COLO829 (cell line): ENCODE measurements around the gene GLI3.

ENCODE experiments used
- DNase-seq: peaks from one replicate; pipeline ENCODE4 v3.0.0; 2012; ENCODE audit warnings: low spot score

The GLI3 gene

DNA sequence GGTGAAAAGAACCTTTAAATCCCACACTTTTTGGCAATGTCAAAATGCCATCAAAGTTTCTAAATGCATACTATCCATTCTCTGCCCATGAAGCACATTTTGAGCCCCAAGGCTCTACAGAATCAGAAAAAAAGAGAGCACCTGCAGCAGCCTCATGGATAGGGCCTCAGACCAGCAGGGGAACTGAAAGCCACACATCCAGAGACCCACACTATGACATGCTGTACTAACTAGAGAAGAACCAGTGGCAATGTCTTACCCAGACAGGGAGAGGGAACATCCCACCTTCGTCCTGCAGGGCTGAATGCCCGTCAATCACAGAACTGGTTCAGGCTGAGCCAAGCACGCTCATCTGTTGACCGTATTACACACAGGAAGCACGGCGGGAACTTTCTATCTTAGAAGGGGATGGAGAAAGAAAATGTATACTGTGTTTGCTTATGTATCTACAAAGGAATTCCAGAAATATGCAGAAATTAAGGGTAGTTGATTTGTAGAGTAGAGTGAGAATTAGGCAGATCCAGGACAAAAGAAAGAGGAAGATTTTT is 237.2 kb downstream of the GLI3 start:
- no peak for DNase-seq

GRCh38 chr7:41998041-41998440 is 239.0 kb downstream of the GLI3 start:
- no peak for DNase-seq

DNA sequence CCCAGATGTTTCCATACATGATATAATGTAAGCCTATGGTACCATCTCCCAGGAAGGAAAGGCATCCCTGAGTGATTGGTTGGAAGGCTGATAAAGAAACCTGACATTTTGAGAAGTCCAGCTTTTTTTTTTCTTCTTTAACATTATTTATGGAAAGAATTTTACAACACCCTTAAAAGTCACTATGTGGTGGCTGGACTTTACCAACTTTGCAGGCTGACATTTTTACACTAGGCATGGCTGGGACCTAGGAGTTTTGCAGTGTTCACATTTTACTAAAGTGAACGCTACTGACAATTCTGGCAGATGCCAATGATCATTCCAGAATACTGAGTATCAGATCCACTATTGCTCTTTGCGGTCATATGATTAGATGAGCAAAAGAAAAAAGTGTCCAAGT is 239.9 kb downstream of the GLI3 start:
- no peak for DNase-seq

DNA sequence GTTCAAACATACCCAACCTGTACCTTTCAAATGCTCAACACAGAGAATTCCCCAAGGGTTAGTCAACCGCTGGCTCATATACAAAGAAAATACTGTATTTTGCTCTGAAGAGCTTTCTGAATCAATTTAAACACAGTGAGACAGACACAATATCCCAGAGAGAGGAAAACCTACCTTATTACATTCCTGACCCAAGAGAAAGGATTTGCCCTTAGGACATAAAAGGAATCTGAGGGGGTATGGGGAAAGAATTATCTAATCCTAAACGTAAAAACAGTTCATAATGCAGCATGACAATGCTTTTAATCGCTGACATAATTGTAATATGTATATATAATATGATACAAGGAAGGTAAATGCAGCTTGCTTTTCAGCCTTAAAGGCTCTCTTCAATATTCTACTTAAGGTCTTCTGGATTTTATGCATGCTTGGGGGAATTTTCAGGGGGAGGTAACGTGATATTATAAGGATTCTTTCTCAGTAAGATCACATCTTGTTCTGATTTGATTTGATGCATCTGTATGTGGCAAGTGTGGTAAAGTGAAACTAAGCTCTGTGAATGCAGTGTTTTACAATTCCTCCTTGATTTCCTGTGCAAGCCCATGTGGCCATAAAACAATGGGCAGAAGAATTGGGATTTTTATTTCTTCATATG is 240.5 kb downstream of the GLI3 start:
- DNase-seq, result peak; percentile 57

- DNase-seq, result no peak
Observed at GRCh38 chr7:41995632-41996271, 241.3 kb downstream of the GLI3 start.

DNA sequence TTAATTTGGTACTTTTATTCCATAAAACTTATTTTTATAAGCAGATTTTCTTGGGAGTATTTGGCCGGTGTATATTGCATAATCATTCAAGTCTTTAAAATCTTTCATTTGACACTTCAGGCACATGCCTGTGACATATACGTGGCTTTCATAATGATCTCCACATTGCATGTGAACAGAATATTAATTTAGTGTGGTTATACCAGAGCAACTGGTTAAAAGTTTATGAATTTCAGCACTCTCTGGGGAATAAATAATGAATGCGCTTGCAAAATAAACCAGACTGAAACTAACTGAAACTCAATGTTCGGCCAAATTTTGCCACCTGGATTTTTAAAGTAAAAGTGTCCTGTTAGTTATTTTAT is 242.3 kb downstream of the GLI3 start:
- DNase-seq, result no peak

DNA sequence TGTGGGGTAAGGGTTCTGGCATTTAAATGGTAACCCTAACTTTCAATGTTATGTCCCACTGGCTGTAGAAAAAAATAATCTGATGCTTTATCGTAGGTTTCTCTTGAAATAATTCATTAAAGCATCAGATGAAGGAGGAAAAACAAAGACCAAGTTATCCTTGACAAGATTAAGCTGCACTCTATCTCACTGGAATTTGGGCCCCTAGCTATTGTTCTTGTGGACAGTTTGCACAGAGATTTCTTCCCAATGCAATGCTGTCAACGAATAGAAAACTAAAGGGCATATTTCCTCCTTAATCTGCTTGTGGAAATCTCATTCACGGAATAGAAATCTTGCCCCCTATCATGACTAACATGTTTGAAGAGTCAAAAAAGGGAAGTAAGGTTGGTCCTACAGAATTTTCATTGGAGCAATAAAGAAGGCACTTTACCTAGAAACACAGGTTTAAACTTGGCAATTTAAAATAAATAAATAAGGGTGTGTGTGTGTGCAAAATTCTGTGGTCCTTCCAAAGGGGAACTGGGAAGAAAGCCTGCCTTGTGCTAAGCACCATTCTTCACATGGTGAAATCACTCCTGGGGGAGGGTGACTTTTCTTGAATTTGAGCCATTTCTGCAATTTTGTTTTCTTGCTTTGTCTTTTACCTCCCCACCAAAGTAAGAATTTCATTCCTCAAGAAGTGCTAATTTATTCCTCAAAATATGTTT is 242.8 kb downstream of the GLI3 start:
- no peak for DNase-seq

DNA sequence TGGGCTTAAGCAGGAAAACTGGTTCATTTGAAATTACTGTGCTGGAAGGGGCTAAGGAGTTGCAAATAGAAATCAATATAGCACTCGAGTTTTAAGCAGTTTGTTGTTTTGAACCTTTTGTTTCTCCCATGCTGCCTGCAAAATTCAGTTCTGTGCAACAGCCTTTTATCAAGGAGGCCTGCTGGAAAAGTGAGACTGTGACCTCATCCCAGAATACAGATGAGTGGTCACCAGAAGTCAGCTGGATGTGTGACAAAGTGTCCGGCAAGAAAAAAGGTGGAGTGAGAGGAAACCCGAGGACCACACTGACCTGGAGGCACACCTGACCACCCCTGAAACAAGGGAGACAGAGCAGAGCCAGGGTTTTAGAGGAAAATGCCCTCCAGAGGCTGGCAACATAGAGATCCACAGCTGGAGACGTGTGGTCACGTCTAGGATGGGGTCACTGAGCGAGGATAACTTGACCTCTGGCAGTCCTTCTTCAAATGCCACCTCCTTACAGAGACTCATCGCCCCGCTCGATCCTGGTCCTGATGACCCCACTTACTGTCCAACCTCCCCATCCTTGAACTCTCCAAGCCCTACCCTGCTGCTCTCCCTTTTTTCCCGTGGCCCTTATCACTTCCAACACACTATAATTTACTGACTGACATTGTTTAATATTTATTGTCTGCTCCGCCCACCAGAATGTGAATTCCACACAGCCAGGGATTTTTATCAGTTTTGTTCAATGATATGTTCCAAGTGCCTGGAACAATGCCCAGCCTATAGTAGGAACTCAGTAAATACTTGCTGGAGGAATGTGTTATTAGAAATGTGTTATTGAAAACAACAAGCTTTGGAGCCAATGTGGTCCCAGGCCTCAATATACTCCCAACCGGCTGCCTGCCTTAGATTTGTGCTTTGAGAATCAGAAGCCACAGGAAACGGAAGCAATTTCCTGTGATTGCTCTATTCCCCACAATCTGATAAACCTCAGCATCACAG is 243.8 kb downstream of the GLI3 start:
- no peak for DNase-seq

GRCh38 chr7:41984888-41985287 is 252.1 kb downstream of the GLI3 start:
- peak; percentile 48 for DNase-seq

GRCh38 chr7:41981046-41982040 is 255.7 kb downstream of the GLI3 start:
- DNase-seq, result no peak

DNA sequence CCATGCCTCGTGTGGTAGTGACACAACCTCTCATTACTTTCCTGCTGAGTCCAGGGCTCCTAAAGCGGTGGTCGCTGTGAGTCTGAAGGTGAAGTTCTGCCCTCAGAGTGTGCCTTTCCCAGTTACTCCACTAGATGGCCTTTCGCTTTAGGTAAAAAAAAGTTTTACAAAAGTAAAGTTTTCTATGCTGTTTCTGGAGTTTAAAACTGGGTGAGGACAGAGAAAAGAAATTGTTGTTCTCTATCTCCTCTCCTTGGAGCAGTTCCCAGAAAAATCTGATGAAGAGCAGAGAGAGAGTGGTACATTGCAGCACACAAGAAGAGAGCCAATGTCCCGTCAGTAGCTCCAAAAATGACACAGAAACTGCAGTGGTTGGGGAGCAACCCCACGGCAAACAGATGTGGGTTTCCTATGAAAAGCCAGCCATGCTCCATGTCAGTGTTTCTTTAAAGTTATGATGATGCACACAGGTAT is 257.1 kb downstream of the GLI3 start:
- peak; percentile 63 for DNase-seq

DNA sequence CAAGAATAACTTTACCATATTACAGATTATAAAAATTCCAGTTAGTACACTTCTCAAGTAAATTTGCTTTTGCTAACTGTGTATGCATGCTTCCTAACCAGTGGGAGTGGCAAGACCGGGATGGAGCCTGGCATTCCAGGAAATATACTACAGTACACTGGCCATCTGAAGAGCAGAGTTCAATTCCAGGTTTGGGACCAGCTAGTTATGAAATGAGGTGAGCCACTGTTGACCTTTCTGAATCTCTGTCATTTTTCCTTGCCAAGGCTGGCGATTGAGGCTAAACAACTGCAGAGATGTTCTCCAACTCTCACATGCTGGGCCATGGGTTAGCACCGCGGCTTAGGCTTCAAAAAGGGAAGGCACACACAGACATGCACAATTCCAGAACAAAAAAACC is 258.2 kb downstream of the GLI3 start:
- DNase-seq, result no peak

GRCh38 chr7:41977661-41978060 is 259.3 kb downstream of the GLI3 start:
- DNase-seq, result no peak

DNA sequence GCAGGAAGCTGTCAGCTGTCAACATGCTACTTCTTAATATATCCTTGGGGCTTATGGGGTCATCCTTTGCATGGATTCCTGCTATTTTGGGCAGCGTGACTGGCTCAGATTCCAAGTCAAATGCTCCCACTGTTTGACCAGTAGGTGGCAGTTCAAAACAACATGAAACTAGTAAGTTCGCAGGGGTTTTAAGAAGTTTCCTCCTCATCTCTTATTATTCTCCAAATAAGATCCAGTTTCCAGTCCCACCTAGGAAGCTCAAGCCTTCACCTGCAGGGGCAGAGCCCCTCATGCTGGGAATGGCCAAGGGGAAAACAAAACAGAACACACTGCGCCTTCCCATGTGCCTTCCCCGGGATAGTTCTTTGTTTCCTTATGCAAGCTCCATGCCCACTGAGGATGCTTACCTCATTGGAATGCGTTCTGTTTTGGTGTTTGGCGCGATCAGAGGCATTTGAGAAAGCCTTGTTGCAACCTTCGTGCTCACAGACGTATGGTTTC is 259.8 kb downstream of the GLI3 start:
- peak; percentile 69 for DNase-seq

GRCh38 chr7:41976411-41976810 is 260.6 kb downstream of the GLI3 start:
- no peak for DNase-seq

DNA sequence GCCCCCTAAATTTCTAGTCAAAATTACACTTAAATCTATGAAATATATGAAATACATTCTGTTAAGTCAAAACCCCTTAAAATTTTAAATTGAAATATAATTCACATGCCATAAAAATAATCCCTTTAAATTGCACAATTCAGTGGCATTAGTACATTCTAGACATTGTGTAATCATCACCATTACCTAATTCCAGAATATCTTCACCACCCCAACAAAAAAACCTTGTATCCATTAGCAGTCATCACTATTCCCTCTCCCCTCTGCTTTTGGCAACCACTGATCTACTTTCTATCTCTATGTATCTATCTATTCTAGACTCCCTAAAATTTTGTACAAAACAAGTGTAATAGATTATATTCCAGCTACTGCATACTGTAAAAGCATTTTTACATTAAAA is 261.2 kb downstream of the GLI3 start:
- DNase-seq, result no peak

DNA sequence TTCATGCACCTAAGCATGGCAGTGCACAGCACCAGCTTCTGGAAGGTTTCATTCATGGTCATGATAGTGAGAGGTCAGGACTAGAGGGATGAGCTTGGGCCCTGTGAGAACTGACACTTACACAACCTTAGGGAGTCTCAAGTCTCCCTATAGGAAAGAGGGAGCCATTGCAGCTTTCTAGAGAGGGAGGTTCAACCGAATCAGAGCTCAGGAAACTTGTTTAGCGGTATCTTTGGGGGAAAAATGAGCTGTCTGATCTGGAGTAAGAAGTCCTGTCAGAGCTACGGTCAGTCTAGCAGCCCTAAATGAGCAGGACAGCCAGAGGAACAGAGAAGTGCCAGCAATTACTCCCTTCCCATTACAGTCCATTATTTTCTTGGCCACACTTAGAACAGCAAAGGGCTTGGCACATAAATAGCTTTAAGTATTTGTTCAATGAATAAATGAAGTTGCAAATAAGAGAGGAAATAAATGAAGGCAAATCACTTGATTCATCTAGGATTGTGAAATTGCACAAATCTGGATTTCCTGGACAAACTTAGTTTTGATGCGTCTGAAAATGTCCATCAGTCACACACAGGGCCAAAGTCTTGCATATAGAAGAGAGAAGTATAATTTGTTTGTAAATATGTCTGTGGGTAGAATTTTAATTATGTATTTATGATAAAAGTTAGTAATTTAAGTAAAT is 262.0 kb downstream of the GLI3 start:
- DNase-seq, result no peak

DNA sequence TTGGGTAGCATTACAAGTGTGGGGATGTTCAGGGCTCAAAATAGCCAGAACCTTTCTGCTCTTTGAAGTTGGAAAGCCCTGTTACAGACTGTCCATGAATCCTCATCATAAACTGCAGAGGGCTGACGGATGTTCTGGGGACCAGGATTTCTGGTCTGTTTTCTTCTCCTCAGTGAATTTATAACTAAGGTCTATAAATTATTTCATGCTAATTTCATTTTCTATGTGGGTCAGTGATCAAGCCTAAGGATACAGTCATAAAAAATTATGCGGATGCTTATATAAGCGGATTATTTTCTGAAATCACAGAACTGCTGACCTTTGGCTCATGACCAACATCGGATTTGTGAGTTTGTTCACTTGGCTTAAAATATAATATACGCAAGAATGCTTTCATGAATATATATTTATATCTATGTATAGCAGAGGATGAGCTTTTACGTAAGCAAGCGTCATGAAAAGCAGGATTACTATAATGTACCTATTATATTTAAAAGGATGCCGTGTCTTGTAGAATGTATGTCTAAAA is 263.7 kb downstream of the GLI3 start:
- DNase-seq, result no peak

GRCh38 chr7:41972776-41973175 is 264.2 kb downstream of the GLI3 start:
- DNase-seq, result no peak

- DNase-seq, result no peak
Observed at GRCh38 chr7:41972270-41972669, 264.7 kb downstream of the GLI3 start.
